K562 (cell line): Measurements from ENCODE around the gene UGT3A2. TPM values are rescaled to one million over a fixed set of nuclear protein-coding genes. Genes with fewer than 3 reads are reported as not detected.

Source experiments
- ATAC-seq: fragments of 200-7000 bp; cut with Tn5 transposase; 3 replicates; pipeline ENCODE4 v1.9.1; 2020; ENCODE audit warnings: moderate library complexity
- BruUV-seq: library from RNA; stranded (reverse); fragments of 400-500 nt; replicated peaks from 2 replicates; lab custom pipeline; 2021; lab: Mats Ljungman, UMichigan
- CTCF ChIA-PET: fragments of 300-600 bp; formaldehyde crosslinking; extraction: SDS; loops from one replicate; lab custom pipeline; 2021; ENCODE audit warnings: low intra/inter-chr PET ratio; lab: Yijun Ruan, JAX
- POLR2A ChIA-PET: fragments of 300-600, 350-650 bp; sonication (Branson Sonifier 250); formaldehyde crosslinking; extraction: SDS; loops from one replicate; lab custom pipeline; 2021; ENCODE audit warnings: antibody characterized with exemption, inconsistent platforms; lab: Yijun Ruan, JAX
- DNase-seq, 4 experiments: peaks; one replicate each; pipeline versions ENCODE4 v3.0.0 to v3.0.0-alpha.2; 2011 to 2018; ENCODE audit warnings: low spot score in 3 of 4, mixed read lengths in 3 of 4; ENCODE audit errors: extremely low read depth in 1 of 4
- FAIRE-seq: peaks from 2 replicates; lab custom pipeline; 2011; peaks lifted over from hg19 to GRCh38; lab: Jason Lieb, UNC
- H2AFZ ChIP-seq: 2 replicates; pipeline ENCODE4 v1.6.0; 2011; ENCODE audit warnings: low read depth, low read length, control low read depth, inconsistent platforms
- H3K27ac ChIP-seq: fragments of 200-600 bp; 3 replicates; pipeline ENCODE4 v1.8.0; 2011; ENCODE audit warnings: low read depth, mild to moderate bottlenecking, control low read depth, inconsistent platforms, low read length, moderate library complexity, mixed read lengths; ENCODE audit errors: extremely low read depth
- H3K27me3 ChIP-seq, 2 experiments: fragments of 300-600 bp in 1 of 2; 2 replicates in 1 of 2; 3 replicates in 1 of 2; pipeline versions ENCODE4 v1.6.0 to v1.8.0; 2011; ENCODE audit warnings: inconsistent platforms in 2 of 2, low read length in 2 of 2, mild to moderate bottlenecking in 1 of 2, mixed read lengths in 1 of 2, moderate library complexity in 1 of 2; ENCODE audit not compliant: control insufficient read depth in 2 of 2, insufficient read depth in 2 of 2
- H3K36me3 ChIP-seq: fragments of 300-600 bp; 3 replicates; pipeline ENCODE4 v1.8.0; 2011; ENCODE audit warnings: mild to moderate bottlenecking, low read length, inconsistent platforms; ENCODE audit not compliant: control insufficient read depth, insufficient read depth
- H3K4me1 ChIP-seq, 2 experiments: fragments of 200-600 bp in 1 of 2; replicated peaks in 1 of 2; 2 replicates in 1 of 2; 3 replicates in 1 of 2; pipeline versions ENCODE4 v1.5.1 to v1.8.0; 2011; ENCODE audit warnings: inconsistent platforms in 2 of 2, low read length in 2 of 2, mild to moderate bottlenecking in 1 of 2, mixed read lengths in 1 of 2, moderate library complexity in 1 of 2; ENCODE audit not compliant: control insufficient read depth in 2 of 2, insufficient read depth in 2 of 2
- H3K4me2 ChIP-seq: 2 replicates; pipeline ENCODE4 v1.6.1; 2011; ENCODE audit warnings: low read length, control low read depth, inconsistent platforms, mixed read lengths; ENCODE audit not compliant: insufficient read depth
- H3K4me3 ChIP-seq: fragments of 200-600 bp; sonication (generic), shearing (Covaris generic); 2 replicates; pipeline ENCODE4 v1.5.1; 2016; ENCODE audit warnings: control low read depth, inconsistent platforms
- H3K79me2 ChIP-seq: fragments of 200-600 bp; 3 replicates; pipeline ENCODE4 v1.8.0; 2011; ENCODE audit warnings: low read length, inconsistent platforms; ENCODE audit not compliant: control insufficient read depth, insufficient read depth
- H3K9ac ChIP-seq, 2 experiments: 2 replicates each; pipeline versions ENCODE4 v1.6.0 to v1.6.1; 2011; ENCODE audit warnings: low read depth in 2 of 2, low read length in 2 of 2, control low read depth in 1 of 2, inconsistent platforms in 1 of 2, mild to moderate bottlenecking in 1 of 2, mixed read lengths in 1 of 2; ENCODE audit not compliant: insufficient read depth in 1 of 2
- H3K9me1 ChIP-seq: one replicate; pipeline ENCODE4 v1.6.0; 2011; ENCODE audit warnings: inconsistent platforms, mild to moderate bottlenecking, low read length, moderate library complexity; ENCODE audit not compliant: control insufficient read depth, insufficient read depth
- H3K9me3 ChIP-seq: replicated peaks from 2 replicates; pipeline ENCODE4 v1.5.1; 2011; ENCODE audit warnings: low read depth, low read length, inconsistent platforms; ENCODE audit not compliant: control insufficient read depth, insufficient read depth
- H4K20me1 ChIP-seq: replicated peaks from 2 replicates; pipeline ENCODE4 v1.6.1; 2011; ENCODE audit warnings: low read length, inconsistent platforms, mixed read lengths; ENCODE audit not compliant: control insufficient read depth, insufficient read depth
- NR0B1 ChIP-seq: fragments of 450-650 bp; IDR thresholded peaks from one replicate; pipeline ENCODE4 v1.6.1; 2018; ENCODE audit warnings: mild to moderate bottlenecking, moderate library complexity; ENCODE audit not compliant: partially characterized antibody
- PHF21A ChIP-seq: fragments of 450-650 bp; IDR thresholded peaks from 2 replicates; pipeline ENCODE4 v1.6.1; 2017; ENCODE audit warnings: low read depth, borderline replicate concordance
- SMARCA4 ChIP-seq: fragments of 450-650 bp; IDR thresholded peaks from 2 replicates; pipeline ENCODE4 v1.6.1; 2016
- SNIP1 ChIP-seq: fragments of 450-650 bp; IDR thresholded peaks from 2 replicates; pipeline ENCODE4 v1.7.1; 2017; ENCODE audit warnings: low read depth, mild to moderate bottlenecking
- SPI1 ChIP-seq: IDR thresholded peaks from 2 replicates; pipeline ENCODE4 v1.6.1; 2011; ENCODE audit warnings: low read depth, low read length, control low read depth, borderline replicate concordance
- WGBS: fragments of 100-300 bp; shearing (Covaris generic); methylation state at CpG from one replicate; pipeline ENCODE4 v1.1.6; 2016; ENCODE audit warnings: low coverage, mixed read lengths; ENCODE audit not compliant: insufficient coverage; ENCODE audit errors: missing lambda C conversion rate; 5-methylcytosine and 5-hydroxymethylcytosine counted together
- in situ Hi-C: fragments of 300-500 bp; cut with MboI; formaldehyde crosslinking; loops from 4 replicates; pipeline ENCODE4 v1.15.0; 2018; ENCODE audit warnings: inconsistent platforms, mixed read lengths
- intact Hi-C: fragments of 100-400 bp; cut with micrococcal nuclease; formaldehyde crosslinking; loops from 2 replicates; pipeline ENCODE4 v1.14.2; 2022
- polyA plus RNA-seq, 8 experiments: library from polyadenylated mRNA; depleted of rRNA in 4 of 8; stranded (reverse) in 5 of 8; unstranded in 3 of 8; fragments of >200 nt; fragmentation: Nextera tagmentation in 2 of 8; fragmentation: Illumina TruSeq in 1 of 8; extraction: Ambion mirVana in 2 of 8; extraction: Trizol in 1 of 8; gene quantifications; 2 replicates each; pipeline versions ENCODE4 v1.2.1 to v1.2.3, GENCODE V29; 2011 to 2014; ENCODE audit warnings: inconsistent platforms in 1 of 8, missing spikeins in 1 of 8
- total RNA-seq, 7 experiments: library from RNA; depleted of rRNA in 6 of 7; stranded (reverse); fragments of >200 nt in 6 of 7; fragmentation: Illumina TruSeq in 2 of 7; extraction: Trizol in 2 of 7; gene quantifications; 2 replicates each; pipeline versions ENCODE4 v1.2.1 to v1.2.3, GENCODE V29; 2011 to 2021; ENCODE audit warnings: low replicate concordance in 1 of 7

The UGT3A2 gene
- total and polyA plus RNA-seq, 9 of the 15 experiments (the other 6 are each of a cell fraction or from before 2014, with no cell fraction given), result not detected

- no peak overlapping the region for H3K4me3 ChIP-seq
- no peak overlapping the region for H3K4me2 ChIP-seq
- no peak for DNase-seq
- no peak overlapping the region for H3K27ac ChIP-seq
- WGBS, result 0% methylated on average over 3 of the region's 3 CpGs
- H3K9me1 ChIP-seq, result no peaks in the 10 kb centered on the region
- H4K20me1 ChIP-seq, result no peaks in the 10 kb centered on the region
- no peak for FAIRE-seq
- H3K36me3 ChIP-seq, result no peaks in the 10 kb centered on the region
- no peak for ATAC-seq
- H3K4me1 ChIP-seq, result no peaks in the 10 kb centered on the region
- BruUV-seq, result no TSS peak
- H3K79me2 ChIP-seq, result no peaks in the 10 kb centered on the region
- no peak overlapping the region for H2AFZ ChIP-seq
- no peak overlapping the region for H3K9ac ChIP-seq
- ChIA-PET CTCF (no interaction called here), POLR2A (interaction anchor here (1.3 kb wide), 1 partner anchor 9 kb away, joined by 3 read pairs; no protein-coding TSS in a partner anchor)
- H3K9me3 ChIP-seq, result no peaks in the 10 kb centered on the region
- intact Hi-C loops (no loop called here), in situ Hi-C loops (no loop called here)
- H3K27me3 ChIP-seq, result no peaks in the 10 kb centered on the region
- TF ChIP-seq NR0B1 (no peak), SPI1 (peak; percentile 80)
These were observed 65.7 kb downstream of the UGT3A2 start for GRCh38 chr5:36001032-36001431.

GRCh38 chr5:35999547-35999946 is 67.1 kb downstream of the UGT3A2 start:
- FAIRE-seq (no peak), DNase-seq (no peak), ATAC-seq (no peak)
- Histone ChIP-seq H2AFZ (no peak overlapping the region), H4K20me1 (no peaks in the 10 kb centered on the region), H3K27ac (no peak overlapping the region), H3K9ac (no peak overlapping the region), H3K9me3 (no peaks in the 10 kb centered on the region), H3K36me3 (no peaks in the 10 kb centered on the region), H3K27me3 (no peaks in the 10 kb centered on the region), H3K4me2 (no peak overlapping the region), H3K9me1 (no peaks in the 10 kb centered on the region), H3K4me1 (no peaks in the 10 kb centered on the region), H3K79me2 (no peaks in the 10 kb centered on the region), H3K4me3 (no peak overlapping the region)
- BruUV-seq, result no TSS peak
- CTCF ChIA-PET, result no interaction called here
- TF ChIP-seq SMARCA4 (no peak), PHF21A (no peak), SNIP1 (no peak)
- intact Hi-C loops, result no loop called here
- POLR2A ChIA-PET, result interaction anchor here (0.6 kb wide), 1 partner anchor 641 kb away, joined by 3 read pairs; no protein-coding TSS in a partner anchor
- WGBS, result 0% methylated on average over 1 of the region's 1 CpG
- in situ Hi-C loops, result no loop called here
